ENCODE measurements around the gene EXT2.

The EXT2 gene

GRCh38 chr11:44174842-44175241 lies 79.4 kb downstream of the EXT2 start:
- no peak for DNase-seq

GRCh38 chr11:44176546-44177213 lies 81.2 kb downstream of the EXT2 start:
- no peak for DNase-seq

GRCh38 chr11:44177905-44178304 lies 82.4 kb downstream of the EXT2 start:
- no peak for DNase-seq

- DNase-seq = no peak
Measured at GRCh38 chr11:44178381-44178780, 82.9 kb downstream of the EXT2 start.

GRCh38 chr11:44179173-44179572 lies 83.7 kb downstream of the EXT2 start:
- DNase-seq = no peak

- no peak for DNase-seq
Measured at GRCh38 chr11:44180107-44180506, 84.6 kb downstream of the EXT2 start.

GRCh38 chr11:44185522-44185921 lies 90.0 kb downstream of the EXT2 start:
- DNase-seq = no peak

GRCh38 chr11:44186321-44186930 lies 90.9 kb downstream of the EXT2 start:
- DNase-seq = no peak

- no peak for DNase-seq
Measured at GRCh38 chr11:44188643-44189042, 93.2 kb downstream of the EXT2 start.

GRCh38 chr11:44189986-44190882 lies 94.8 kb downstream of the EXT2 start:
- no peak for DNase-seq

- no peak for DNase-seq
Measured at GRCh38 chr11:44190883-44191230, 95.4 kb downstream of the EXT2 start.

- DNase-seq = no peak
Measured at GRCh38 chr11:44191322-44192016, 96.0 kb downstream of the EXT2 start.

GRCh38 chr11:44192017-44192385 lies 96.5 kb downstream of the EXT2 start:
- DNase-seq = no peak

- no peak for DNase-seq
Measured at GRCh38 chr11:44192462-44193100, 97.1 kb downstream of the EXT2 start.

GRCh38 chr11:44193856-44194255 lies 98.4 kb downstream of the EXT2 start:
- no peak for DNase-seq

- no peak for DNase-seq
Measured at GRCh38 chr11:44198146-44198724, 102.8 kb downstream of the EXT2 start.

GRCh38 chr11:44199298-44199697 lies 103.8 kb downstream of the EXT2 start:
- DNase-seq = peak; percentile 3

- no peak for DNase-seq
Measured at GRCh38 chr11:44199816-44200215, 104.3 kb downstream of the EXT2 start.

GRCh38 chr11:44203270-44204043 lies 108.0 kb downstream of the EXT2 start:
- DNase-seq = no peak

GRCh38 chr11:44205352-44205751 lies 109.9 kb downstream of the EXT2 start:
- DNase-seq = no peak

GRCh38 chr11:44205836-44206235 lies 110.4 kb downstream of the EXT2 start:
- no peak for DNase-seq

- DNase-seq = peak; percentile 28
Measured at GRCh38 chr11:44207292-44207691, 111.8 kb downstream of the EXT2 start.
